HAP-1 (cell line): ENCODE measurements around the gene FDXR.
"Not testable (repeated sequence)": the region's sequence is repeated elsewhere in the genome, so short reads cannot be mapped to it uniquely, and the experiment has no call there.

Experiments
- DNase-seq, 2 experiments: peaks; one replicate each; pipeline ENCODE4 v3.0.0-alpha.2; 2016 to 2020; ENCODE audit warnings: low spot score in 2 of 2
- H3K27me3 ChIP-seq: fragments of 250-450 bp; sonication (Bioruptor Pico); 2 replicates; pipeline ENCODE4 v1.5.1; 2020; ENCODE audit warnings: low read depth, mild to moderate bottlenecking, moderate library complexity
- H3K36me3 ChIP-seq: fragments of 250-450 bp; sonication (Bioruptor Pico); replicated peaks from 2 replicates; pipeline ENCODE4 v1.5.1; 2020; ENCODE audit warnings: mild to moderate bottlenecking
- H3K4me1 ChIP-seq: fragments of 250-450 bp; sonication (Bioruptor Pico); 2 replicates; pipeline ENCODE4 v1.5.1; 2020; ENCODE audit warnings: mild to moderate bottlenecking
- H3K4me3 ChIP-seq: fragments of 250-450 bp; sonication (Bioruptor Pico); 2 replicates; pipeline ENCODE4 v1.5.1; 2020; ENCODE audit warnings: mild to moderate bottlenecking, moderate library complexity
- H3K9me3 ChIP-seq: fragments of 250-450 bp; sonication (Bioruptor Pico); 2 replicates; pipeline ENCODE4 v1.5.1; 2020; ENCODE audit warnings: mild to moderate bottlenecking, moderate library complexity
- in situ Hi-C: fragments of 300-500 bp; cut with MboI; formaldehyde crosslinking; loops from 3 replicates; pipeline ENCODE4 v1.14.3; 2020; ENCODE audit warnings: low sequenced_read_pairs, inconsistent platforms, mixed read lengths

The FDXR gene

DNA sequence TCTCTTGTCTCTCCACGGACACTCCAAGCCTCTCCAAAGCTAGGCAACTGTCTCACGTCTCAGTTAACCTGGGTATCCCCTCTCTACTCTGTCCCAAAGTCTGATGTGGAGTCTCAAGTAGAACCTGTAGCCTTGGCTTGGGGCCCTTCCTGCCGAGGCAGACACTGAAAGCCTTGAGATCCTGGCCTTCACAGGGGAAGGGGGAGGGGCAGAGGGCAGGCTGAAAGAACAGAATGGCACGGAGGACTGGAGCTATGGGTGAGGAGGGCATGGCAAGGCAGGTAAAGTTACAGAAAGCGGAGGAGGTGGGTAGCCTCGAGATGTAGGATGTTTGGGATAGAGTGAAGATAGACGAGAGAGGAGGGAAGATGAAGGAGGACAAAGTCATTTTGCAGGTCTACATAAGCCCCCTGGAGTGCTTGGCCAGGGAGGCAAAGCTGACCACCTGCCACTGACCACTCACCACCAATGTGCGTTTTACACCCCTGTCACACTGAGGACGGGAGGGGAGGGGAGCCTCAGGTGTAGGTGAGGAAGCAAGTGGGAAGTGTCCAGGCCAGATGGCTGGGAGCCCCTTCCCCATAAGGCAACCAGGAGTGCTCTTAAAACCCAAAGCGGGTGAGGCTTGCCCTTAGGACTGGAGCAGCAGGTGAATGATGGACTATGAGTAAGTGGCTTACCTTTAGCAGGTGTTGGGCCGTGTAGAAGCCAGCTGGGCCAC, 1.3 kb downstream of the FDXR start:
- H3K27me3 ChIP-seq, result no peaks in the 10 kb centered on the region
- H3K36me3 ChIP-seq, result no peaks in the 10 kb centered on the region
- H3K4me1 ChIP-seq, result peaks cover 10% of the 10 kb centered on the region
- no peak for DNase-seq
- peak overlapping the region; percentile 73 for H3K4me3 ChIP-seq
- H3K9me3 ChIP-seq, result no peaks in the 10 kb centered on the region
- in situ Hi-C loops, result no loop called here

DNA sequence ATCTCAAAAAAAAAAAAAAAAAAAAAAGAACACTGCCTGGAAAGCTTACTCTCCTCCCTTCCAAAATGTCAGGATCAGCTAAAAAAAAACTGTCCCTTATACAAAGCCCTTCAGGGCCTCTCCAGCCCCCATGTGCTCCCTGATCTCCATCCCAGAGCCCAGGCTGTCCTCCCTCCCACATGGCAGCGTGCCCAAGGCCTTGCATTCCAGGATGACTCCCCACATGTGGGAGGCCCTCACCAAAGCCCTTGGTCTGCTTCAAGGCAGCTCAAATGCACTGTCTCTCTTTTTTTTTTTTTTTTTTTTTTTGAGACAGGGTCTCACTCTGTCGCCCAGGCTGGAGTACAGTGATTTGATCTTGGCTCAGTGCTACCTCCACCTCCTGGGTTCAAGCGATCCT, 2.3 kb downstream of the FDXR start:
- no peak overlapping the region for H3K4me3 ChIP-seq
- no peaks in the 10 kb centered on the region for H3K27me3 ChIP-seq
- in situ Hi-C loops, result no loop called here
- H3K4me1 ChIP-seq, result peaks cover 10% of the 10 kb centered on the region
- H3K9me3 ChIP-seq, result no peaks in the 10 kb centered on the region
- H3K36me3 ChIP-seq, result no peaks in the 10 kb centered on the region
- DNase-seq, result no peak

DNA sequence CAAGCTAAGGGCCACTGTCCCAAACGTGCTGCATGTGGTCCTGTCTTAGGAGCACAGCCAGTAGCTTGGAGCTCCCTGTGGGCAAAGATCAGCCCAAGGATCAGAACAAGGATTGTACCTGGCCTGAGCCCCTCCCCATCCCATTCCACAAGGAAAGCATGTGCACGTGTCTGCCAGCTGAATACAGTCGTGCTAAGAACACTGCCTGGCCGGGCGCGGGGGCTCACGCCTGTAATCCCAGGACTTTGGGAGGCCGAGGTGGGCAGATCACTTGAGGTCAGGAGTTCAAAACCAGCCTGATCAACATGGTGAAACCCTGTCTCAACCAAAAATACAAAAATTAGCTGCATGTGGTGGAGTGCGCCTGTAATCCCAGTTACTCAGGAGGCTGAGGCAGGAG, 2.8 kb downstream of the FDXR start:
- H3K36me3 ChIP-seq, H3K27me3 ChIP-seq, DNase-seq, H3K4me1 ChIP-seq, H3K4me3 ChIP-seq, in situ Hi-C loops, H3K9me3 ChIP-seq: not testable (repeated sequence)

DNA sequence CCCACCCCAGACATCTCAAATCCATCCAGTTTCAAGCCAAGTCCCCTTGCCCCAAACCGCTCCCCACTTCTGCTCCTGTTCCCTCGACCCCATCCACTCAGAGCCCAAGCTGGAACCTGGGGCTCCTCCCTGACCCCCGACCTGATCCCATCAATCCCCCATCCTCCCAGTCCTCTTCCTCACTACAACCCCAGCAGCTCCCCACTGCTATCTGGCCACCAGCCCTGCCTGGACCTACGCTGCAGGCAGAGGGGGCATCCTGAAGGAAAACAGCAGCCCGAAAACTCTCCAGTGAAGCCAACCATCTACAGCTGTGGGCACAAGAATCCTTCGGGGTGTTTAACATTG, 3.9 kb downstream of the FDXR start:
- no peak overlapping the region for H3K4me3 ChIP-seq
- peaks cover 8% of the 10 kb centered on the region for H3K4me1 ChIP-seq
- DNase-seq, result no peak
- no peaks in the 10 kb centered on the region for H3K9me3 ChIP-seq
- in situ Hi-C loops, result loop anchor here (5.0 kb wide), 1 partner anchor 127 kb away; no protein-coding TSS in a partner anchor
- H3K27me3 ChIP-seq, result no peaks in the 10 kb centered on the region
- H3K36me3 ChIP-seq, result no peaks in the 10 kb centered on the region

DNA sequence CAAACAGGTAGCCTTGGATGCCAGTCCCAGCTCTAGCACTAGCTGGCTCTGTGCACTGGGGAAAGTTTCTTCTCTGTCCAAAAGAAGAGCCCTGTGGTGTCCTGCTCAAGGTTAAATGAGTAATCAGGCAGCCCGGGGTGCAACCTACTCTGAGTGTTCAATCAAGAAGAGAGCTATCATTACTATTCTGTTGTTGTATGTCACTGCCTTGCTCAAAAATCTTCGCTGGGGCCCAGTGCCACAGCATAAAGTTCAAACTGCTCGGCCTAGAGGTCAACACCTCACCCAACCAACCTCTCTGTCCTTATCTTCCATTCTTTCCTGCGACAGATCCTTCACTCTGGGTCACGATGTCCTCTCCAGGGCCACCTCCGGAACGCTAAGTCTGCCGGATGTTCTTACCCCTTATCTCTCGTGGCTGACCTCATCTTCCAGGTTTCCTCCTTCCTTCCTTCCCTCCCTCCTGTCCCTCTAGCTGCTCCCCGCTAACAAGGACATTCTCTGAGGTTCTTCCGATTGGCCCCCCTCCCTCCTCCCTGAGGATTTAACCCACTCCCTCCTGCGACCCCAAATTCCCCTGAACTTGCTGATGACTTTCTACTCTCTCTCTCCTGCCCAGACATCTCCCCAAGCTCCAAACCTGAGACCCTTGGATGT, 4.4 kb downstream of the FDXR start:
- no peak for DNase-seq
- Histone ChIP-seq H3K9me3 (no peaks in the 10 kb centered on the region), H3K4me1 (peaks cover 8% of the 10 kb centered on the region), H3K27me3 (no peaks in the 10 kb centered on the region), H3K36me3 (no peaks in the 10 kb centered on the region), H3K4me3 (no peak overlapping the region)
- in situ Hi-C loops, result loop anchor here (5.0 kb wide), 1 partner anchor 126 kb away; no protein-coding TSS in a partner anchor

DNA sequence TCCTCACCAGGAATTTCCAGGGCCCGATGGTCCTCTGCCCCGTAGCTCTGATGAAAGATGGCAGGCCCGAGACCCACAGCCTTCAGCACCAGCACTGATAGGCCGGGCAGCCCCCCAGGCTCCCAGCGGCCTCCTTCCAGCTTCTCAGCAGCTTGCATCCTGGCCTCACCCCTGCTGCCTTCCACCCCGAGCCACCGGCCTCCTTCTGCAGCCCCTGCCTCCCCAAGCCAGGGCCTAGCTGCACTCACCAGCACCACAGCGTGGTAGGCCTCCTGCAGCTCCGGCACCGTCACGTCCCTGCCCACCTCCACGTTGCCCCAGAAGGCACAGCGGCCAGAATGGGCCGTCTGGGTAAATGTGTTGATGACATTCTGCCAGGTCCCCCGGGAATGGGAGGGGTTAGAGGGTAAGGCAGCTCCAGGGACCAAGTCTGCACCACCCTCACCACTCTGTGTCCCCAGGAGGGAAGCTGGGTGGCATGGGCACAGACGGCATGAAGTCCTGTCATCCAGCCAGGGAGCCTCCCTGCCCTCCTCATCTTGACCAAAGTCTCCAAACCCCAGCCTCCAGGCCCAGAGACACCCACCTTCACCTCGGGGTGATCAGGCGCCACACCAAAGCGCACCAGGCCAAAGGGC, 6.5 kb downstream of the FDXR start:
- Histone ChIP-seq H3K4me3 (no peak overlapping the region), H3K27me3 (no peaks in the 10 kb centered on the region), H3K4me1 (no peaks in the 10 kb centered on the region), H3K9me3 (no peaks in the 10 kb centered on the region), H3K36me3 (no peaks in the 10 kb centered on the region)
- DNase-seq, result no peak
- in situ Hi-C loops, result loop anchor here (5.0 kb wide), 1 partner anchor 124 kb away; no protein-coding TSS in a partner anchor

DNA sequence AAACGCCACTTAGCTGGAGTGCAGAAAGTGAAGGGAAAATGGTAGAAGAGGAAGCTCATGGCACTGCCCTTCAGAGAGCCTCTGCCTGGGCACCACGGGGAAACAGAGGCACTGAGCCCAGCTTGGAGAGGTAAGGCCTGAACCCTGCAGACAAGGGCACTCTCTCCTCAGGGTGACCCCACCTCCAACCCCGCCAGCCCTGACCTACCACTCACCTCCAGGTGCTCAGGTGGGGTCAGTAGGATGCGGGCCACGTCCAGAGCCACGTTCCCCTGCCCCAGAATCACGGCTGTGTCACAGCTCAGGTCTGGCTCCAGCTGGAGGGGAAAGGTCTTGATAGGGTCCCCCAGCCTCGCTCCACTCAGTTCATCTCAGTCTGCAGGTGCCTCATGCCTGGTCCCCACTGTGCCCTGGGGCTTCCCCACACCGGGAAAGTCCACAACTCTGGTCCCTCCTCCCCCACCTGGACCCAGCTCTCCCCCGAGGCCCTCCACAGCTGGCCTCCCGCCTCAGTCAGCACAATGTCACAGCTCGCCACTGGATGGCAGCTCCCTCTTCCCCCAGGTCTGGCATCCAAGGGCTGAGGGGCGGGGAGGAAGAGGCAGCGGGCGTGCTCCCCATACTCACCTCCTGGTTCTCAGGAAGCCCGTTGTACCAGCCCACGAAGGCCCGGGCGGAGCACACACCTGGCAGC, 7.1 kb downstream of the FDXR start:
- no peak for DNase-seq
- no peaks in the 10 kb centered on the region for H3K27me3 ChIP-seq
- H3K9me3 ChIP-seq, result no peaks in the 10 kb centered on the region
- no peak overlapping the region for H3K4me3 ChIP-seq
- no peaks in the 10 kb centered on the region for H3K36me3 ChIP-seq
- in situ Hi-C loops, result loop anchor here (5.0 kb wide), 1 partner anchor 123 kb away; no protein-coding TSS in a partner anchor
- no peaks in the 10 kb centered on the region for H3K4me1 ChIP-seq

DNA sequence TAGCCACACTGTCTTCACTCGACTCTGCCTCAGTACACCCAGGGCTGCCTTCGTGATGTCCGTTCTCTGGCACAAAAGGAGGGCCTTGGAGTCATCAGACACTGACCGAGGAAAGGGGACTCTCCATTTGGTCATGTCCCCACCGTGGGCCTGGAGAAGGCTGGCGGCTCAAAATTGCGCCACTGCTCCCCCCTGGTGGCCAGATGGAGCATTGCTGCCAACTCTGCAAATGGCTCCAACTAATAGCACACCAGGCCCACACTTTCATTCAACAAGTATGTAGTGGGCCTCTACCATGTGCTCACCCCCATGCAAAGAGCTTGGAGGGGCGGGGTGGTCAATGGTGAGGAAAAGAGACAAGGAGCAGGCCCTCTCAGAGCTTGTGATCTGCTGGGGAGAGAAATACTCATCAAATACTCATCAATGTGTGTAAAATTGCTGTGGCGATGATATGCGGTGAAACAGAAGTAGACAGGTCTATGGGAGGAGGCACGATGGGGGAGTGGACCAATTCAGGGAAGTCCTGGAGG, 7.9 kb downstream of the FDXR start:
- peak; percentile 41 to 83 for DNase-seq
- no peaks in the 10 kb centered on the region for H3K36me3 ChIP-seq
- in situ Hi-C loops, result loop anchor here (5.0 kb wide), 1 partner anchor 123 kb away; no protein-coding TSS in a partner anchor
- no peaks in the 10 kb centered on the region for H3K4me1 ChIP-seq
- peaks cover 6% of the 10 kb centered on the region for H3K27me3 ChIP-seq
- no peak overlapping the region for H3K4me3 ChIP-seq
- no peaks in the 10 kb centered on the region for H3K9me3 ChIP-seq

DNA sequence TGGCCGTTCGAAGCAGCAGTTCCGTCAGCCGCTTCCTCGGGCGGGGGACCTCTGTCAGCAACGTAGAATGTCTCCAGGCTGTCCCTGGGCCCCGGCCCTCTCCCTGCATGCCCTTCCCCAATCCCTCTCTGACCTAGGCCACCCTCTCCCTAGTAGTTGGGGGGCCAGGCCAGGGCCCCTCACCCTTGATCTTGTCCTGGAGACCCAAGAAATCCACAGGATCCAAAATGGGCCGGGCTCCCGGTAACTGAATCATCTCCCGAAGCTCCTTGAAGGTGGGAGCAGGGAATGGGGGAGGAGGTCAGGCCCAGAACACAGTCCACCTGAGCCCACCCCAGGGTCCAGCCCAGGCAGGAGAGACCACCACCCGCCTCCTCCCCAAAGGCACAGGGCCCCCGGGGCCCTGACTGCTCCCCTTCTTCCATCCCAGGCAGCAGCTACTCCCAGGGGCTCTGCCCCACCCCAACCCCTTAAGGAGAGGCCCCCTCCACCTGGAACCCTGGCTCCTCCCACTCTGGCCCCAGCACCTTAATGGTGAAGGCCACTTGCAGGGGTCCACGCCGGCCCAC, 8.4 kb downstream of the FDXR start:
- no peak for DNase-seq
- Histone ChIP-seq H3K27me3 (peaks cover 7% of the 10 kb centered on the region), H3K9me3 (no peaks in the 10 kb centered on the region), H3K4me3 (no peak overlapping the region), H3K36me3 (no peaks in the 10 kb centered on the region), H3K4me1 (no peaks in the 10 kb centered on the region)
- in situ Hi-C loops, result no loop called here

DNA sequence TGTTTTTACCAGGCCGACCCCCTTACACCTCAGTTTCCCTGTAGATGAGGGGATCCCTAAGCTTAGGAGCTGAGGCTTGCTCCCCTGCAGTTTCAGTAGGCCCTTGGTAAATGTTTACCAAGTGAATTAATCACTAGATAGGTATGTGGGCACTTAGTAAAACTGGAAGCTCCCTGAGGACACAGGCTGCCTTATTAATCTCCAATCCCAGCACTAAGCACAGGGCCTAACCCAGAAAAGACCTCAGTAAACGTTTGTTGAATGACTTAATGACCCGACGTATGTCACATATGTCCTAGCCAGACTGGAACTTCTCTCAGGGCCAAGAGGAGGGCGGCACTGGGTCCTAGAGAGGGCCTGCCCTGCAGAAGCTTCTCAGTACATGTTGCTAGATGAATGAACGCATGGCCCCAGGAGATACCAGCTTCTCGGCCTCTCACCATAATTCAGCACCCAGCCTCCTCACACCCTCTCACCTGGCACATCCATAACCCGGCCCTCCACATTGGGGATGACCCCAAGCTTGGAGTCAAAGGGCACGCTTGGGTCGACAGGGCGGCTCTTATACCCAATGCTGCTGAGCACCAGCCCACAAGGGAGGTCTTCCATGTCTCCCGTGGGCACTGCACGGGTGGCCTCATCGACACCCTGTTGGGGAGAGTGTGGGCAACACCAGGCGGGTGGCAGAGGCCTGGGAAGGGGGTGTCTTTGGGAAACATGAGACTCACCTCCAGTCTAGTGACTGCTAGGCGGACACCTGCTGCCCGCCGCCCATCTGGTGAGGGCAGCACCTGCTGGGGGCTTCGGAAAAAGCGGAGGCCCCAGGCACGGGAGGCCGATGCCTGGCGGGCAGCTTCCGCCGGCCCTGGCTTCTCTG, 9.1 kb downstream of the FDXR start:
- in situ Hi-C loops, result no loop called here
- Histone ChIP-seq H3K4me1 (no peaks in the 10 kb centered on the region), H3K9me3 (no peaks in the 10 kb centered on the region), H3K4me3 (no peak overlapping the region), H3K27me3 (peaks cover 14% of the 10 kb centered on the region), H3K36me3 (no peaks in the 10 kb centered on the region)
- DNase-seq, result no peak

DNA sequence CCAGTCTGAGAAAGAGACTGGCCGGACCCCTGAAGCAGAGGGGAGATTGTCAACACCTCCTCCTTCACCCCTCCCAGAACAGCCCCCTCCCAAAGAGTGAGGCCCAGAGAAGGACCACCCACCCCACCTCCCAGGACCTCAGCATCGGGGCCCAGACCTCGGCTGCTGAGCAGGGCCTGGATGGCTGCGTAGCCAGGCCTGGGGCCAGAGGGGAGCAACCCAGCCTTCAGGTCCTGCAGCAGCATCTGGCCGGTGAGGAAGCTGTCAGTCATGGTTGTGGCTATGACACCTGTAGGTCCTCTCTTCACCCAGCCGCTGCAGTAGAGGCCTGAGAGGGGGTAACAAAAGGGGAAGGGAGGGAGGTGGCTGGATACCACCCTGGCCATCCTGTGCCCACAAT, 9.9 kb downstream of the FDXR start:
- H3K36me3 ChIP-seq, result no peaks in the 10 kb centered on the region
- H3K4me1 ChIP-seq, result no peaks in the 10 kb centered on the region
- H3K4me3 ChIP-seq, result no peak overlapping the region
- DNase-seq, result no peak
- in situ Hi-C loops, result no loop called here
- peaks cover 15% of the 10 kb centered on the region for H3K27me3 ChIP-seq
- H3K9me3 ChIP-seq, result no peaks in the 10 kb centered on the region

DNA sequence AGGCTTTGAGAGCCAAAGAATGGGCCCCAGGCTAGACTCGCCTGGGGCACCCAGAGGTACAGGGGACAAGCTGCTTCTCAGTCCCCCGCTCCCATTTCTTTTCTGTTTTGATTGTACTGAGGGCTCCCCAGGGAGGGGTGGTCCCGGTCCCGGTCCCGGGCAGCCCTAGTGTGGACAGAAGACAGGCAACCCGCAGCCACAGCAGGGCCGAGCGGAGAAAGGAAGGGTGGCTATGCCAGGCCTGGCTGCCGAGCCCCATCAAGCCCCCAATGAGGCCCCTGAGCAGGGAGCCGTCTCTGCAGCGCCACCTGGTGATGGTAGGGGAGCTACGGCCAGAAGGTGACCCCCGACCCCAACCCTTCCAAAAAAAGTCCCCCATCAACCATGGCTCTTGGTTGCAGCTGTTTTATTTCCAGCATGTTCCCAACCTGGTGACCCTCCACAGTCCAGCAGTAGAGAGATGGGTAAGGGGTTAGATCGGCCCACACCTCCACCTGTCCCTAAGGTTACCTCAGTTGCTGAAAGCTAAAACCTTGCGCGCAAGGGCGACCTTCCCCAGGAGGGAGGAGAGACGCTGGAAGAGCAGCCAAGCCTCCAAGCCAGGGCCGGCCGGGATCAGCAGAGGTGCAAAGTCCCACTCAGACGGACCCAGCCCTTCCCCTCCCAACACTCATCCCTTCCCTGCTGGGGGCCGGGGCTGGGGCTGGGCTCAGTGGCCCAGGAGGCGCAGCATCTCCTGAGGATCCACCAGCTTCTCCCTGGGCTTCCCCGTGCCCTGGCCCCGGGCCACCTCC, 10.5 kb downstream of the FDXR start:
- H3K4me3 ChIP-seq, result no peak overlapping the region
- in situ Hi-C loops, result no loop called here

More for the DNA sequence above, 10.5 kb downstream of the FDXR start:
- Histone ChIP-seq H3K36me3 (no peaks in the 10 kb centered on the region), H3K9me3 (no peaks in the 10 kb centered on the region), H3K4me1 (no peaks in the 10 kb centered on the region), H3K27me3 (peaks cover 16% of the 10 kb centered on the region)
- DNase-seq, result peak; percentile 23 to 87
